Measurements from ENCODE around the gene TNFRSF18.
"Not testable (repeated sequence)": the region's sequence is repeated elsewhere in the genome, so short reads cannot be mapped to it uniquely, and the experiment has no call there.

TNFRSF18 gene

GRCh38 chr1:1179346-1179982, 26.9 kb downstream of the TNFRSF18 start:
- DNase-seq (ENCODE audit: low read depth), result no peak

- no peak for DNase-seq (ENCODE audit: low read depth)
These were observed 27.5 kb downstream of the TNFRSF18 start for GRCh38 chr1:1178794-1179331.

GRCh38 chr1:1177452-1178206, 28.8 kb downstream of the TNFRSF18 start:
- DNase-seq (ENCODE audit: low read depth), result no peak

- no peak for DNase-seq (ENCODE audit: low read depth)
These were observed 29.5 kb downstream of the TNFRSF18 start for GRCh38 chr1:1176931-1177330.

GRCh38 chr1:1176063-1176761, 30.2 kb downstream of the TNFRSF18 start:
- DNase-seq (ENCODE audit: low read depth), result not testable (repeated sequence)

- DNase-seq (ENCODE audit: low read depth), result no peak
These were observed 30.9 kb downstream of the TNFRSF18 start for GRCh38 chr1:1175221-1176062.

- no peak for DNase-seq (ENCODE audit: low read depth)
These were observed 32.5 kb downstream of the TNFRSF18 start, which contains the start of gene TTLL10 for GRCh38 chr1:1173793-1174415. Gene TTLL10, plus strand, starts transcription at chr1:1173880. Its CDS starts 5,336 bp downstream, at chr1:1179216.

GRCh38 chr1:1173061-1173792, 33.2 kb downstream of the TNFRSF18 start:
- DNase-seq (ENCODE audit: low read depth), result no peak

GRCh38 chr1:1171546-1172340, 34.6 kb downstream of the TNFRSF18 start:
- DNase-seq (ENCODE audit: low read depth), result no peak

- no peak for DNase-seq (ENCODE audit: low read depth)
These were observed 35.2 kb downstream of the TNFRSF18 start for GRCh38 chr1:1171161-1171545.

- no peak for DNase-seq (ENCODE audit: low read depth)
These were observed 35.9 kb downstream of the TNFRSF18 start for GRCh38 chr1:1170215-1171091.

- DNase-seq (ENCODE audit: low read depth), result no peak
These were observed 36.8 kb downstream of the TNFRSF18 start for GRCh38 chr1:1169429-1170214.

- DNase-seq (ENCODE audit: low read depth), result no peak
These were observed 37.7 kb downstream of the TNFRSF18 start for GRCh38 chr1:1168451-1169411.

- no peak for DNase-seq (ENCODE audit: low read depth)
These were observed 38.4 kb downstream of the TNFRSF18 start for GRCh38 chr1:1167841-1168450.

- no peak for DNase-seq (ENCODE audit: low read depth)
These were observed 39.0 kb downstream of the TNFRSF18 start for GRCh38 chr1:1167398-1167821.
